H9 (cell line): ENCODE results near the gene TLE6. TPM values are rescaled to one million over a fixed set of nuclear protein-coding genes. Genes with fewer than 3 reads are reported as not detected.

Source experiments
- DNase-seq: peaks from one replicate; pipeline ENCODE4 v3.0.0-alpha.2; 2017
- H2AFZ ChIP-seq: one replicate; pipeline ENCODE4 v1.6.1; 2013; ENCODE audit warnings: mild to moderate bottlenecking, low read length, control low read depth, moderate library complexity
- H2AK5ac ChIP-seq: 2 replicates; pipeline ENCODE4 v1.6.1; 2013; ENCODE audit warnings: low read length, control low read depth, mixed read lengths; ENCODE audit not compliant: insufficient read length
- H2BK120ac ChIP-seq: one replicate; pipeline ENCODE4 v1.6.1; 2013; ENCODE audit warnings: low read depth, mild to moderate bottlenecking, low read length, control low read depth, inconsistent platforms; ENCODE audit not compliant: poor library complexity, severe bottlenecking
- H2BK12ac ChIP-seq: 2 replicates; pipeline ENCODE4 v1.6.1; 2013; ENCODE audit warnings: low read length, control low read depth, mixed read lengths, low read depth; ENCODE audit not compliant: insufficient read length
- H2BK15ac ChIP-seq: 2 replicates; pipeline ENCODE4 v1.6.1; 2013; ENCODE audit warnings: low read depth, low read length, control low read depth
- H2BK20ac ChIP-seq: one replicate; pipeline ENCODE4 v1.6.1; 2013; ENCODE audit warnings: low read depth, mild to moderate bottlenecking, low read length, control low read depth, inconsistent platforms; ENCODE audit not compliant: poor library complexity, severe bottlenecking
- H2BK5ac ChIP-seq: 2 replicates; pipeline ENCODE4 v1.6.1; 2013; ENCODE audit warnings: low read length, control low read depth, mixed read lengths; ENCODE audit not compliant: insufficient read length
- H3K14ac ChIP-seq: 2 replicates; pipeline ENCODE4 v1.6.1; 2013; ENCODE audit warnings: low read length, control low read depth; ENCODE audit not compliant: insufficient read depth
- H3K18ac ChIP-seq: 2 replicates; pipeline ENCODE4 v1.6.1; 2013; ENCODE audit warnings: low read depth, mild to moderate bottlenecking, mixed read lengths, low read length, control low read depth; ENCODE audit not compliant: insufficient read length
- H3K23ac ChIP-seq: 2 replicates; pipeline ENCODE4 v1.6.1; 2013; ENCODE audit warnings: low read length, control low read depth, mixed read lengths, low read depth; ENCODE audit not compliant: insufficient read length
- H3K23me2 ChIP-seq: 2 replicates; pipeline ENCODE4 v1.6.1; 2013; ENCODE audit warnings: low read depth, mild to moderate bottlenecking, mixed read lengths, low read length, control low read depth; ENCODE audit not compliant: insufficient read length, poor library complexity, severe bottlenecking
- H3K27ac ChIP-seq: 2 replicates; pipeline ENCODE4 v1.5.1; 2013; ENCODE audit warnings: low read length, control low read depth, mixed read lengths, low read depth; ENCODE audit not compliant: insufficient read length
- H3K27me3 ChIP-seq: 2 replicates; pipeline ENCODE4 v1.6.1; 2013; ENCODE audit warnings: low read length, control low read depth, inconsistent platforms; ENCODE audit not compliant: insufficient read depth
- H3K4ac ChIP-seq: 2 replicates; pipeline ENCODE4 v1.6.1; 2013; ENCODE audit warnings: low read depth, mild to moderate bottlenecking, control low read depth, inconsistent platforms, low read length, moderate library complexity
- H3K4me1 ChIP-seq: 2 replicates; pipeline ENCODE4 v1.6.1; 2013; ENCODE audit warnings: low read length, control low read depth, inconsistent platforms; ENCODE audit not compliant: insufficient read depth
- H3K4me2 ChIP-seq: 2 replicates; pipeline ENCODE4 v1.6.1; 2013; ENCODE audit warnings: low read length, control low read depth, mixed read lengths; ENCODE audit not compliant: insufficient read length, insufficient read depth
- H3K56ac ChIP-seq: 2 replicates; pipeline ENCODE4 v1.6.1; 2013; ENCODE audit warnings: low read depth, mild to moderate bottlenecking, mixed read lengths, low read length, control low read depth; ENCODE audit not compliant: insufficient read length
- H3K79me1 ChIP-seq: 2 replicates; pipeline ENCODE4 v1.6.1; 2013; ENCODE audit warnings: low read depth, mild to moderate bottlenecking, moderate library complexity, low read length, control low read depth, inconsistent platforms; ENCODE audit not compliant: insufficient read depth, poor library complexity, severe bottlenecking
- H3K79me2 ChIP-seq: 2 replicates; pipeline ENCODE4 v1.6.1; 2013; ENCODE audit warnings: low read length, control low read depth, inconsistent platforms; ENCODE audit not compliant: insufficient read depth
- H3K9ac ChIP-seq: 2 replicates; pipeline ENCODE4 v1.6.1; 2013; ENCODE audit warnings: low read length, control low read depth, mixed read lengths; ENCODE audit not compliant: insufficient read length; ENCODE audit errors: extremely low read depth
- H3K9me3 ChIP-seq: one replicate; pipeline ENCODE4 v1.6.1; 2013; ENCODE audit warnings: low read depth, low read length, inconsistent platforms; ENCODE audit not compliant: control insufficient read depth
- H3T11ph ChIP-seq: one replicate; pipeline ENCODE4 v1.6.1; 2013; ENCODE audit warnings: mild to moderate bottlenecking, low read length, control low read depth, inconsistent platforms
- H4K20me1 ChIP-seq: one replicate; pipeline ENCODE4 v1.6.1; 2013; ENCODE audit not compliant: control insufficient read depth, insufficient read length, insufficient read depth
- H4K5ac ChIP-seq: 2 replicates; pipeline ENCODE4 v1.6.1; 2013; ENCODE audit warnings: low read depth, mild to moderate bottlenecking, mixed read lengths, low read length, control low read depth; ENCODE audit not compliant: insufficient read length
- H4K8ac ChIP-seq: replicated peaks from 2 replicates; pipeline ENCODE4 v1.6.1; 2013; ENCODE audit warnings: low read length, control low read depth, mixed read lengths, low read depth; ENCODE audit not compliant: insufficient read length
- H4K91ac ChIP-seq: 2 replicates; pipeline ENCODE4 v1.6.1; 2013; ENCODE audit warnings: low read depth, mild to moderate bottlenecking, moderate library complexity, mixed read lengths, low read length, control low read depth; ENCODE audit not compliant: insufficient read length
- H3K27ac Mint-ChIP-seq, 3 experiments: 2 replicates in 2 of 3; 3 replicates in 1 of 3; pipeline ENCODE4 v1.8.0; 2020 to 2021; ENCODE audit warnings: mixed read lengths in 3 of 3, mild to moderate bottlenecking in 1 of 3, moderate library complexity in 1 of 3
- H3K27me3 Mint-ChIP-seq: 2 replicates; pipeline ENCODE4 v1.8.0; 2021; ENCODE audit warnings: low read depth, mild to moderate bottlenecking, moderate library complexity, mixed read lengths
- H3K36me3 Mint-ChIP-seq, 3 experiments: 2 replicates in 2 of 3; 3 replicates in 1 of 3; pipeline ENCODE4 v1.8.0; 2020 to 2021; ENCODE audit warnings: low read depth in 3 of 3, mixed read lengths in 3 of 3; ENCODE audit not compliant: insufficient read depth in 1 of 3
- H3K4me1 Mint-ChIP-seq, 2 experiments: 2 replicates each; pipeline ENCODE4 v1.8.0; 2020; ENCODE audit warnings: mixed read lengths in 2 of 2
- H3K4me3 Mint-ChIP-seq, 2 experiments: 2 replicates in 1 of 2; 3 replicates in 1 of 2; pipeline ENCODE4 v1.8.0; 2020 to 2021; ENCODE audit warnings: mild to moderate bottlenecking in 2 of 2, mixed read lengths in 2 of 2, moderate library complexity in 1 of 2
- H3K9me3 Mint-ChIP-seq, 2 experiments: 2 replicates in 1 of 2; 3 replicates in 1 of 2; pipeline ENCODE4 v1.8.0; 2020; ENCODE audit warnings: mild to moderate bottlenecking in 2 of 2, mixed read lengths in 2 of 2, moderate library complexity in 1 of 2
- CTCF ChIP-seq: fragments of 200-600 bp; sonication (generic); conservative IDR thresholded peaks from 3 replicates; pipeline ENCODE4 v1.8.0; 2021; ENCODE audit warnings: antibody characterized with exemption, mild to moderate bottlenecking
- WGBS: extraction: QIAGEN DNeasy Blood & Tissue Kit; methylation state at CpG from one replicate; pipeline ENCODE4 v1.1.7; 2013; ENCODE audit warnings: missing lambda C conversion rate, low lambda C conversion rate, mixed read lengths; ENCODE audit not compliant: insufficient read length; ENCODE audit errors: extremely low coverage; 5-methylcytosine and 5-hydroxymethylcytosine counted together
- total RNA-seq: library from RNA; stranded (reverse); gene quantifications from 2 replicates; pipeline ENCODE4 v1.2.1, GENCODE V29; 2021

Gene TLE6
- total RNA-seq, 1 experiment from 2014 or later = 1.7 TPM

- H3K23ac ChIP-seq = no peak overlapping the region
- no peak overlapping the region for H3K9ac ChIP-seq
- H3K79me1 ChIP-seq = no peaks in the 10 kb centered on the region
- no peak for TF ChIP-seq CTCF
- peaks cover 0 to 3% (median 0%) of the 10 kb centered on the region in 3 experiments; a peak in 2 of 7 replicates for H3K36me3 Mint-ChIP-seq
- no peak overlapping the region for H2BK20ac ChIP-seq
- no peaks in the 10 kb centered on the region for H4K20me1 ChIP-seq
- peaks cover 20% of the 10 kb centered on the region for H3K27me3 Mint-ChIP-seq
- no peak overlapping the region for H2BK12ac ChIP-seq
- H3K4me3 Mint-ChIP-seq = no peak overlapping the region
- H3K4ac ChIP-seq = no peak overlapping the region
- H3K27ac ChIP-seq = no peak overlapping the region
- H2BK5ac ChIP-seq = no peak overlapping the region
- no peak overlapping the region for H3K56ac ChIP-seq
- no CpG with 5 or more reads among the region's 6 CpGs for WGBS
- no peak overlapping the region for H3K14ac ChIP-seq
- H3K23me2 ChIP-seq = no peaks in the 10 kb centered on the region
- H3K4me2 ChIP-seq = no peak overlapping the region
- H3K9me3 ChIP-seq = no peaks in the 10 kb centered on the region
- no peak overlapping the region for H2AK5ac ChIP-seq
- H4K8ac ChIP-seq = no peak overlapping the region
- no peak overlapping the region for H3K18ac ChIP-seq
- no peak overlapping the region for H3K27ac Mint-ChIP-seq
- H3K9me3 Mint-ChIP-seq = peaks cover 0 to 3% of the 10 kb centered on the region in 2 experiments; a peak in 3 of 5 replicates
- H4K91ac ChIP-seq = no peak overlapping the region
- no peak overlapping the region for H4K5ac ChIP-seq
- no peaks in the 10 kb centered on the region for H3K27me3 ChIP-seq
- H3K4me1 ChIP-seq = no peaks in the 10 kb centered on the region
- peaks cover 9 to 26% of the 10 kb centered on the region in 2 experiments for H3K4me1 Mint-ChIP-seq
- DNase-seq = no peak
- no peaks in the 10 kb centered on the region for H3K79me2 ChIP-seq
- no peak overlapping the region for H2AFZ ChIP-seq
- H2BK15ac ChIP-seq = no peak overlapping the region
- H2BK120ac ChIP-seq = no peak overlapping the region
- H3T11ph ChIP-seq = no peak overlapping the region
Measured at GRCh38 chr19:3001235-3001800, 24.0 kb downstream of the TLE6 start.
